Measurements from ENCODE around the gene SIMC1. TPM values are rescaled to one million over a fixed set of nuclear protein-coding genes. Genes with fewer than 3 reads are reported as not detected.

SIMC1 gene
- total and polyA plus RNA-seq, 2 donors (not counting 1 experiment from before 2014, with no cell fraction given), result 20.6 to 63.8 TPM

- TF ChIP-seq CTCF (IDR thresholded peaks at IDR 0.05), result no peak
- no peak for TF ChIP-seq EZH2 (IDR thresholded peaks at IDR 0.05; ENCODE audit: borderline replicate concordance, insufficient read depth, low read depth, low read length, poor library complexity, severe bottlenecking)
- H3K4me1 ChIP-seq (ENCODE audit: control insufficient read depth in 2 of 2, insufficient read depth in 2 of 2, low read length in 2 of 2), result peaks cover 9 to 17% of the 10 kb centered on the region in 2 donors
- CTCF ChIA-PET, result interaction anchor here (1.6 kb wide), 1 partner anchor 56 kb away, joined by 4 read pairs; the partner anchor contains the start of gene FAF2
- H4K20me1 ChIP-seq (ENCODE audit: control insufficient read depth, insufficient read depth, low read length, poor library complexity, severe bottlenecking), result no peaks in the 10 kb centered on the region
- H2AFZ ChIP-seq (ENCODE audit: insufficient read depth, low read depth, low read length, poor library complexity, severe bottlenecking), result no peak overlapping the region
- H3K36me3 ChIP-seq (replicated peaks in 1 of 2; ENCODE audit: control extremely low read depth in 1 of 2, control insufficient read depth in 1 of 2, extremely low read depth in 1 of 2, insufficient read depth in 2 of 2, low read length in 1 of 2), result peaks cover 0 to 10% of the 10 kb centered on the region in 2 experiments
- H3K27me3 ChIP-seq (replicated peaks in 1 of 4; ENCODE audit: control extremely low read depth in 1 of 4, control insufficient read depth in 3 of 4, insufficient read depth in 4 of 4, low read length in 3 of 4), result no peaks in the 10 kb centered on the region
- no peak overlapping the region for H3K27ac Mint-ChIP-seq
- H3K4me3 Mint-ChIP-seq, result no peak overlapping the region
- H3K9me3 ChIP-seq (ENCODE audit: control extremely low read depth in 1 of 3, control insufficient read depth in 2 of 3, insufficient read depth in 1 of 3, low read length in 2 of 3), result no peaks in the 10 kb centered on the region
- peaks cover 20% of the 10 kb centered on the region for H3K79me2 ChIP-seq (ENCODE audit: control insufficient read depth, insufficient read depth, low read length)
- peaks cover 16% of the 10 kb centered on the region for H3K4me1 Mint-ChIP-seq
- intact Hi-C loops (cut with micrococcal nuclease), result no loop called here
- H3K9me3 Mint-ChIP-seq (ENCODE audit: insufficient read depth), result no peaks in the 10 kb centered on the region
- DNase-seq, result no peak
- H3K4me3 ChIP-seq (ENCODE audit: control extremely low read depth in 1 of 5, extremely low read depth in 1 of 5, insufficient read depth in 1 of 5, low read depth in 2 of 5, low read length in 4 of 5), result no peak overlapping the region
- H3K4me2 ChIP-seq (replicated peaks; ENCODE audit: low read depth, low read length, poor library complexity, severe bottlenecking), result no peak overlapping the region
- 95% methylated on average over 10 of the region's 11 CpGs for WGBS (ENCODE audit: insufficient coverage)
- POLR2A ChIA-PET, result no interaction called here
- no peak overlapping the region for H3K27ac ChIP-seq (ENCODE audit: low read length in 2 of 2)
- ATAC-seq (ENCODE audit: low read depth), result no peak
- H3K27me3 Mint-ChIP-seq, result no peaks in the 10 kb centered on the region
- H3K9ac ChIP-seq (ENCODE audit: low read length), result no peak overlapping the region
These were observed 154.3 kb downstream of the SIMC1 start for GRCh38 chr5:176392526-176392925.

GRCh38 chr5:176394096-176394495 is 155.9 kb downstream of the SIMC1 start:
- ATAC-seq (ENCODE audit: low read depth), result no peak
- Mint-ChIP-seq H3K4me3 (no peak overlapping the region), H3K4me1 (peaks cover 7% of the 10 kb centered on the region), H3K27me3 (no peaks in the 10 kb centered on the region), H3K9me3 (ENCODE audit: insufficient read depth) (no peaks in the 10 kb centered on the region), H3K27ac (no peak overlapping the region)
- no peak overlapping the region for H2AFZ ChIP-seq (ENCODE audit: insufficient read depth, low read depth, low read length, poor library complexity, severe bottlenecking)
- H3K36me3 ChIP-seq (replicated peaks in 1 of 2; ENCODE audit: control extremely low read depth in 1 of 2, control insufficient read depth in 1 of 2, extremely low read depth in 1 of 2, insufficient read depth in 2 of 2, low read length in 1 of 2), result peaks cover 0 to 11% of the 10 kb centered on the region in 2 experiments
- H3K4me1 ChIP-seq (ENCODE audit: control insufficient read depth in 2 of 2, insufficient read depth in 2 of 2, low read length in 2 of 2), result peaks cover 5 to 10% of the 10 kb centered on the region in 2 donors
- no peak overlapping the region for H3K27ac ChIP-seq (ENCODE audit: low read length in 2 of 2)
- TF ChIP-seq EZH2 (IDR thresholded peaks at IDR 0.05; ENCODE audit: borderline replicate concordance, insufficient read depth, low read depth, low read length, poor library complexity, severe bottlenecking), result no peak
- no peak for TF ChIP-seq CTCF (IDR thresholded peaks at IDR 0.05)
- peaks cover 11% of the 10 kb centered on the region for H3K79me2 ChIP-seq (ENCODE audit: control insufficient read depth, insufficient read depth, low read length)
- POLR2A ChIA-PET, result interaction anchor here (0.7 kb wide), 1 partner anchor 11 kb away, joined by 3 read pairs; no protein-coding TSS in a partner anchor
- no peaks in the 10 kb centered on the region for H4K20me1 ChIP-seq (ENCODE audit: control insufficient read depth, insufficient read depth, low read length, poor library complexity, severe bottlenecking)
- DNase-seq, result no peak
- over 99% methylated on average over 9 of the region's 9 CpGs for WGBS (ENCODE audit: insufficient coverage)
- intact Hi-C loops (cut with micrococcal nuclease), result no loop called here
- CTCF ChIA-PET, result interaction anchor here (0.9 kb wide), 1 partner anchor 11 kb away, joined by 3 read pairs; no protein-coding TSS in a partner anchor
- no peaks in the 10 kb centered on the region for H3K27me3 ChIP-seq (replicated peaks in 1 of 4; ENCODE audit: control extremely low read depth in 1 of 4, control insufficient read depth in 3 of 4, insufficient read depth in 4 of 4, low read length in 3 of 4)
- H3K9ac ChIP-seq (ENCODE audit: low read length), result no peak overlapping the region
- H3K4me3 ChIP-seq (ENCODE audit: control extremely low read depth in 1 of 5, extremely low read depth in 1 of 5, insufficient read depth in 1 of 5, low read depth in 2 of 5, low read length in 4 of 5), result no peak overlapping the region
- H3K4me2 ChIP-seq (replicated peaks; ENCODE audit: low read depth, low read length, poor library complexity, severe bottlenecking), result no peak overlapping the region
- H3K9me3 ChIP-seq (ENCODE audit: control extremely low read depth in 1 of 3, control insufficient read depth in 2 of 3, insufficient read depth in 1 of 3, low read length in 2 of 3), result no peaks in the 10 kb centered on the region
